ENCODE measurements around the gene TMEM14C.

DNA sequence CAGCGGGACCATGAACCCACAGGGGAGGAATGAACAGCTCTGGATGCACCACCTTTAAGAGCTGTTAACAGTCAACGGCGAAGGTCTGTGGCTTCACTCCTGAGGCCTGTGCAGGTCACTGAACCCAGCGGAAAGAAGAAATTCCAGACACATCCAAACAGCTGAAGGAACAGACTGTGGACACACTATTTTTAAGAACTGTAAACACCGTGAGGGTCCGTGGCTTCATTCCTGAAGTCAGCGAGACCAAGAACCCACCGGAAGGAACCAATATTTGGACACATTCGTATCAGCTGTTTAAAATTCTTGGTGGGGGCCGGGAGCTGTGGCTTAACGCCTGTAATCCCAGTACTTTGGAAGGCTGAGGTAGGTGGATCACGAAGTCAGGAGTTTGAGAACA is 19.4 kb downstream of the TMEM14C start:
- TF ChIP-seq POLR2AphosphoS5 (IDR thresholded peaks at IDR 0.05) (no peak), POLR2A (IDR thresholded peaks at IDR 0.05) (no peak)
- TF ChIP-seq, protein P1, sequence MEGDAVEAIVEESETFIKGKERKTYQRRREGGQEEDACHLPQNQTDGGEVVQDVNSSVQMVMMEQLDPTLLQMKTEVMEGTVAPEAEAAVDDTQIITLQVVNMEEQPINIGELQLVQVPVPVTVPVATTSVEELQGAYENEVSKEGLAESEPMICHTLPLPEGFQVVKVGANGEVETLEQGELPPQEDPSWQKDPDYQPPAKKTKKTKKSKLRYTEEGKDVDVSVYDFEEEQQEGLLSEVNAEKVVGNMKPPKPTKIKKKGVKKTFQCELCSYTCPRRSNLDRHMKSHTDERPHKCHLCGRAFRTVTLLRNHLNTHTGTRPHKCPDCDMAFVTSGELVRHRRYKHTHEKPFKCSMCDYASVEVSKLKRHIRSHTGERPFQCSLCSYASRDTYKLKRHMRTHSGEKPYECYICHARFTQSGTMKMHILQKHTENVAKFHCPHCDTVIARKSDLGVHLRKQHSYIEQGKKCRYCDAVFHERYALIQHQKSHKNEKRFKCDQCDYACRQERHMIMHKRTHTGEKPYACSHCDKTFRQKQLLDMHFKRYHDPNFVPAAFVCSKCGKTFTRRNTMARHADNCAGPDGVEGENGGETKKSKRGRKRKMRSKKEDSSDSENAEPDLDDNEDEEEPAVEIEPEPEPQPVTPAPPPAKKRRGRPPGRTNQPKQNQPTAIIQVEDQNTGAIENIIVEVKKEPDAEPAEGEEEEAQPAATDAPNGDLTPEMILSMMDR (IDR thresholded peaks at IDR 0.05): no peak

Data from breast epithelium (tissue), 3 donors.